IPS DF 6.9 (cell line): ENCODE results near the gene GPC5.

ENCODE experiments used
- DNase-seq: peaks from one replicate; pipeline ENCODE4 v3.0.0-alpha.2; 2013; ENCODE audit warnings: low read depth, low spot score
- H3K27ac ChIP-seq: one replicate; pipeline ENCODE4 v1.5.1; 2013; ENCODE audit warnings: low read length, control low read depth
- H3K27me3 ChIP-seq: 2 replicates; pipeline ENCODE4 v1.6.1; 2013; ENCODE audit warnings: mild to moderate bottlenecking, low read length; ENCODE audit not compliant: control insufficient read depth, insufficient read depth
- H3K36me3 ChIP-seq: 2 replicates; pipeline ENCODE4 v1.6.1; 2013; ENCODE audit warnings: low read length; ENCODE audit not compliant: control insufficient read depth, insufficient read depth
- H3K4me1 ChIP-seq: 2 replicates; pipeline ENCODE4 v1.6.1; 2013; ENCODE audit warnings: low read length; ENCODE audit not compliant: control insufficient read depth, insufficient read depth
- H3K4me3 ChIP-seq: 2 replicates; pipeline ENCODE4 v1.5.1; 2013; ENCODE audit warnings: mild to moderate bottlenecking, low read length
- H3K9me3 ChIP-seq: 2 replicates; pipeline ENCODE4 v1.6.1; 2013; ENCODE audit warnings: low read length, inconsistent platforms; ENCODE audit not compliant: control insufficient read depth, insufficient read depth
- WGBS: extraction: QIAGEN DNeasy Blood & Tissue Kit; methylation state at CpG from one replicate; pipeline ENCODE4 v1.1.7; 2013; ENCODE audit warnings: mixed read lengths, missing lambda C conversion rate; ENCODE audit not compliant: insufficient read length, insufficient coverage; 5-methylcytosine and 5-hydroxymethylcytosine counted together

Gene GPC5

GRCh38 chr13:91564396-91564795, 166.0 kb downstream of the GPC5 start:
- no peaks in the 10 kb centered on the region for H3K4me1 ChIP-seq
- WGBS, result no CpG with 5 or more reads among the region's 4 CpGs

DNA sequence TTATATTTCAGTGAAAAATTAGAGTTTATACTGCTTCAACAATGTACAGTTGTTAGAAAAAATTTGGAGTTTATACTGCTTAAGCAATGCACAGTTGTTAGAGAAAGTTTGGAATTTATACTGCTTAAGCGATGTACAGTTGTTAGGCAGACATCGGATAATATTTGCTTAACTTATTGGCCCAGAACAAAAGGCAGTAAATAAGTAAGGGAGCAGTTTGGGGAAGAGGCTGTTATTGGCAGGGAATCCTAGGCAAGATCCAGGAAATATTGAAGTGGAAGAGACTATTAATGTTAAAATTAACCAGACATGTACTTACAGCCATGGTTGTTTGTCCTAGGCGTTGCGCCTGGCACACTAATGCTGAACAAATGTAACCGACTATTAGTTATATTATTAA, 166.9 kb downstream of the GPC5 start:
- WGBS, result no CpG with 5 or more reads among the region's 5 CpGs
- Histone ChIP-seq H3K27ac (no peak overlapping the region), H3K36me3 (no peaks in the 10 kb centered on the region), H3K4me1 (no peaks in the 10 kb centered on the region), H3K27me3 (no peaks in the 10 kb centered on the region), H3K4me3 (no peak overlapping the region), H3K9me3 (no peaks in the 10 kb centered on the region)
- no peak for DNase-seq

More at GRCh38 chr13:91564396-91564795, 166.0 kb downstream of the GPC5 start:
- DNase-seq, result no peak
- Histone ChIP-seq H3K36me3 (no peaks in the 10 kb centered on the region), H3K27ac (no peak overlapping the region), H3K27me3 (no peaks in the 10 kb centered on the region), H3K4me3 (no peak overlapping the region), H3K9me3 (no peaks in the 10 kb centered on the region)

- Histone ChIP-seq H3K36me3 (no peaks in the 10 kb centered on the region), H3K27ac (no peak overlapping the region), H3K27me3 (no peaks in the 10 kb centered on the region), H3K9me3 (no peaks in the 10 kb centered on the region), H3K4me3 (no peak overlapping the region), H3K4me1 (no peaks in the 10 kb centered on the region)
- no CpG with 5 or more reads among the region's 5 CpGs for WGBS
- no peak for DNase-seq
These were observed 169.2 kb downstream of the GPC5 start for GRCh38 chr13:91567485-91568207.

- DNase-seq, result no peak
- Histone ChIP-seq H3K4me3 (no peak overlapping the region), H3K4me1 (no peaks in the 10 kb centered on the region), H3K36me3 (no peaks in the 10 kb centered on the region), H3K27me3 (no peaks in the 10 kb centered on the region), H3K27ac (no peak overlapping the region), H3K9me3 (no peaks in the 10 kb centered on the region)
- WGBS, result no CpG with 5 or more reads among the region's 5 CpGs
These were observed 173.3 kb downstream of the GPC5 start for GRCh38 chr13:91571681-91572080.

GRCh38 chr13:91572439-91572838, 174.0 kb downstream of the GPC5 start:
- no peaks in the 10 kb centered on the region for H3K27me3 ChIP-seq
- no CpG with 5 or more reads among the region's 1 CpG for WGBS
- DNase-seq, result no peak
- H3K9me3 ChIP-seq, result no peaks in the 10 kb centered on the region
- H3K4me1 ChIP-seq, result no peaks in the 10 kb centered on the region
- no peaks in the 10 kb centered on the region for H3K36me3 ChIP-seq
- no peak overlapping the region for H3K4me3 ChIP-seq
- no peak overlapping the region for H3K27ac ChIP-seq

DNA sequence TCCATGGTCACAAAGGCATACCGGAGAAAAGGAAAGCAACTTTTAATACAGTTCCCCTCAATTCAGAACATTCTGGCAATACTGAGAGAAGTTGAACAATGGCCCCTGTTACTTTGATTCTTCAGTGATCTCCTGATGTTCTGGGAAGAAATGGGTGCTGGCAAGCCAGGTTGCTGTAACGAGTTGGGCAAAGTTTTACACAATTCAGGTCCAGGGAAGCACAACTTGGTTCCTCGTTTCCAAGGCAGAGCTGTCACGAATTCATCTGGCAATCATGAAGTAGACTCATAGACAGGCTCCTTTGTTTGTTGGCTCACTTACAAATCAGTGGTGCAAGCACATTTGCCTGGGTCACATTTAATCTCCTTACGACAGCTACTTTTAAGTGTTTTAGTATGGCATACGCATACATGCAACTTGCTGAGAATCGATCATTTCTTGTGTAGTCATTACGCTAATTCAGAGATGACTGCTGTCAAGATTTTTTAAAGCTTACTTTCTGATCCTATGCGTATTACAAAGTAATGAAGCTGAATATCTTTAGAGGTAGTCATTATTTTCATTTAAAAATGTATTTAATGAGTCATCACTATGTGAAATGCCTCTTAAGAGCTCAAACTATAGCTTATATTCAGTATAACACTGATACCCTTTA, 174.7 kb downstream of the GPC5 start:
- no CpG with 5 or more reads among the region's 9 CpGs for WGBS
- H3K27ac ChIP-seq, result no peak overlapping the region
- DNase-seq, result no peak

DNA sequence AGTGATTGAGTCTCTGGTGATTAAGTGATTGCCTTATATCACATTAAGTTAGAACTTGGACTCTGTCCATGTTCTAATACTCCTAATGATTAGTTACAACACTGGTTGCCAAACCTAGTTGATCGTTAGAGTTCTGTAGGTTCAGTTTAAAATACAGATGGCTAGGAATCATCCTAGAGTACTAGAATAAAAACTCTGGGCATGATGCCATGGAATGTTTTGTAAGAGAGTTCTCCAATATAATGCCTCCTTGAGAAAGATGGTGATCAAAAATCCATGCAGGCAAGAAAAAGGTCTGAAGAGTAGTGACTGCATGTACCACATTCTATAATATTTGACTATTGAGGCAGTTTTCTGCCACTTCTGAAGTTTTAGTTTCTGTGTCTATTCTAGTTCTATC, 176.3 kb downstream of the GPC5 start:
- H3K4me3 ChIP-seq, result no peak overlapping the region
- no peaks in the 10 kb centered on the region for H3K27me3 ChIP-seq
- no peaks in the 10 kb centered on the region for H3K9me3 ChIP-seq
- DNase-seq, result no peak
- no peak overlapping the region for H3K27ac ChIP-seq
- no CpG with 5 or more reads among the region's 1 CpG for WGBS
- H3K36me3 ChIP-seq, result no peaks in the 10 kb centered on the region
- no peaks in the 10 kb centered on the region for H3K4me1 ChIP-seq

More for the DNA sequence above, 174.7 kb downstream of the GPC5 start:
- no peaks in the 10 kb centered on the region for H3K27me3 ChIP-seq
- H3K36me3 ChIP-seq, result no peaks in the 10 kb centered on the region
- no peaks in the 10 kb centered on the region for H3K9me3 ChIP-seq
- no peaks in the 10 kb centered on the region for H3K4me1 ChIP-seq
- no peak overlapping the region for H3K4me3 ChIP-seq

DNA sequence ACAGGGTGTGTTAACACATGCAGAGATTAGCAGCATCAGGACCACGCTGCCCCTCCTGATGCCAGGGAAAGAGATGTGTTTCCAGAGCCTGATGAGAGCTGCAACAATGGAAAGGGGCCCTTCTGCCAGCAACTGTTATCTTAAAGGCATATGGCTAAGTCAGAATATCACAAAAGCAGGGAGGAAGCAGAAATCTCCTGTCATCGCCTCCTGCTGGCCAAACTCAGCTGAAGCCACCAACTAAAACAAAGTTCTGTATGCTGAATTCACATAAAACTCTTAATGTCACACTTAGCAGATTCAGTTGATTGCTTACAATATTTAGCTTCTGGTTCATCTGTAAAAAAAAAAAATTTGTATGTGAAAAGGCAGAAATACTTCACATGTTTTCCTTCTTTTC, 178.2 kb downstream of the GPC5 start:
- peak; percentile 29 for DNase-seq
- WGBS, result no CpG with 5 or more reads among the region's 2 CpGs
- no peak overlapping the region for H3K27ac ChIP-seq
- H3K4me3 ChIP-seq, result no peak overlapping the region
- no peaks in the 10 kb centered on the region for H3K4me1 ChIP-seq
- no peaks in the 10 kb centered on the region for H3K27me3 ChIP-seq
- H3K36me3 ChIP-seq, result no peaks in the 10 kb centered on the region
- H3K9me3 ChIP-seq, result no peaks in the 10 kb centered on the region

DNA sequence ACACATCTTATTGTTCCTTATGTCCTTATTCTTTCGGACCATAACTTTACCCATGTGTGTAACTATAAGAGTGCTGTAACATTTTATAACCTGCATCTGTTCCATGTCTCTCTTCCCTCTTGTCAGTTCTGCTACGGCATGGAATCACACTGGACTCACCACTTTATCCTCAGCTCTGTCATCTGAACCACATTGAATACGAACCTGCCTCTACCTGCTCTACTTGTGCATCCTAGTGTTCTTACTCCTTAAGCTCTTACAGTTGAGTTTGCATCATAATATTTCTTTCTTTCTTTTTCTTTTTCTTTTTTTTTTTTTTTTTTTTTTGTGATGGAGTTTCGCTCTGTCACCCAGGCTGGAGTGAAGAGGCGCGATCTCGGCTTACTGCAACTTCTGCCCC, 180.9 kb downstream of the GPC5 start:
- H3K4me1 ChIP-seq, result no peaks in the 10 kb centered on the region
- no CpG with 5 or more reads among the region's 7 CpGs for WGBS
- H3K4me3 ChIP-seq, result no peak overlapping the region
- no peaks in the 10 kb centered on the region for H3K9me3 ChIP-seq
- H3K27ac ChIP-seq, result no peak overlapping the region
- no peaks in the 10 kb centered on the region for H3K27me3 ChIP-seq
- DNase-seq, result no peak
- H3K36me3 ChIP-seq, result no peaks in the 10 kb centered on the region

- H3K27me3 ChIP-seq, result no peaks in the 10 kb centered on the region
- no peaks in the 10 kb centered on the region for H3K36me3 ChIP-seq
- H3K9me3 ChIP-seq, result no peaks in the 10 kb centered on the region
- H3K4me3 ChIP-seq, result no peak overlapping the region
- no peak overlapping the region for H3K27ac ChIP-seq
- WGBS, result no CpG with 5 or more reads among the region's 2 CpGs
- no peaks in the 10 kb centered on the region for H3K4me1 ChIP-seq
- DNase-seq, result no peak
These were observed 182.3 kb downstream of the GPC5 start for GRCh38 chr13:91580749-91581148.

DNA sequence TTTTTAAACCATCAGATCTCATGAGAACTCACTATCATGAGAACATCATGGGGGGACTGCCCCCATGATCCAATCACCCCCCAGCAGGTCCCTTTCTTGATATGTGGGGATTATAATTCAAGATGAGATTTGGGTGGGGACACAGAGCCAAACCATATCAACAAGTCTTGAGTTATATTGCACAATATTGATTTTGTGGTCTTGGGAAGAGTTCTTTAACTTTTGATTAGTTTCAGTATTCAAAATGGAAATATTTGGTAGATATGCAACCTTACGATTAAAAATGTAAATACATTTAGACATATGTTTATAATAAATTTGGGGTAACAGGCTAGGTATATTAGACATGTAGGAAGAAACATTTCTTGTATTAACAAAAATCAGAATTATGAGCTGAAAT, 188.2 kb downstream of the GPC5 start:
- Histone ChIP-seq H3K36me3 (no peaks in the 10 kb centered on the region), H3K4me3 (no peak overlapping the region), H3K9me3 (no peaks in the 10 kb centered on the region), H3K4me1 (no peaks in the 10 kb centered on the region), H3K27me3 (no peaks in the 10 kb centered on the region), H3K27ac (no peak overlapping the region)
- no peak for DNase-seq
- no CpG with 5 or more reads among the region's 1 CpG for WGBS
